Heart right ventricle (tissue), 16 donors: ENCODE results near the gene SLC25A47. TPM values are rescaled to one million over a fixed set of nuclear protein-coding genes. Genes with fewer than 3 reads are reported as not detected.

Source experiments
- ATAC-seq, 8 donors: fragments of 200-7000 bp; cut with Tn5 transposase; one replicate each; pipeline ENCODE4 v1.9.1; 2020; ENCODE audit warnings: mild to moderate bottlenecking in 8 of 8, moderate library complexity in 8 of 8, moderate number of reproducible peaks in 1 of 8
- DNase-seq, 2 donors: peaks; one replicate each; pipeline ENCODE4 v3.0.0-alpha.2; 2020
- H3K27ac ChIP-seq, 10 donors: fragments of 200-600 bp; sonication (generic) in 2 of 10; one replicate each; pipeline versions ENCODE4 v1.5.0 to v1.8.0; 2020 to 2022; ENCODE audit warnings: mild to moderate bottlenecking in 3 of 10
- H3K27me3 ChIP-seq, 7 donors: fragments of 200-600 bp; one replicate each; pipeline ENCODE4 v1.8.0; 2021 to 2022; ENCODE audit warnings: mild to moderate bottlenecking in 2 of 7
- H3K36me3 ChIP-seq, 9 donors: fragments of 200-600 bp; sonication (generic) in 1 of 9; one replicate each; pipeline versions ENCODE4 v1.5.0 to v1.8.0; 2020 to 2022; ENCODE audit warnings: mild to moderate bottlenecking in 2 of 9
- H3K4me1 ChIP-seq, 9 donors: fragments of 200-600 bp; sonication (generic) in 1 of 9; one replicate each; pipeline versions ENCODE4 v1.5.0 to v1.8.0; 2020 to 2022; ENCODE audit warnings: mild to moderate bottlenecking in 4 of 9
- H3K4me3 ChIP-seq, 10 donors: fragments of 200-600 bp; sonication (generic) in 2 of 10; one replicate each; pipeline versions ENCODE4 v1.5.0 to v1.8.0; 2020 to 2022; ENCODE audit warnings: mild to moderate bottlenecking in 7 of 10, moderate library complexity in 2 of 10
- H3K9me3 ChIP-seq, 11 donors: fragments of 200-600 bp in 10 of 11; sonication (generic) in 2 of 11; one replicate each; pipeline versions ENCODE4 v1.5.0 to v1.8.0; 2013 to 2022; ENCODE audit warnings: mild to moderate bottlenecking in 2 of 11, control low read depth in 1 of 11, moderate library complexity in 1 of 11
- CTCF ChIP-seq, 9 donors: fragments of 200-600 bp; sonication (generic) in 2 of 9; IDR thresholded peaks; one replicate each; pipeline versions ENCODE4 v1.5.0 to v1.8.0; 2021 to 2022; ENCODE audit warnings: antibody characterized with exemption in 9 of 9, mild to moderate bottlenecking in 5 of 9, moderate library complexity in 1 of 9
- WGBS, 2 donors: extraction: QIAGEN DNeasy Blood & Tissue Kit; methylation state at CpG; one replicate each; pipeline ENCODE4 v1.1.7; 2013; ENCODE audit warnings: inconsistent platforms in 1 of 2; 5-methylcytosine and 5-hydroxymethylcytosine counted together
- intact Hi-C, 10 donors: fragments of 100-400 bp; cut with DNase I; formaldehyde crosslinking; loops; one replicate each; pipeline versions ENCODE4 v1.11.1 to v1.14.2; 2022
- microRNA-seq, 2 donors: library from miRNA; unstranded; fragments of <30 nt; microRNA quantifications; one replicate each; pipeline ENCODE4 v1.2.0, GENCODE V29; 2021
- polyA plus RNA-seq, 2 donors: library from polyadenylated mRNA; stranded (reverse); fragments of 200-250 nt; gene quantifications; one replicate each; pipeline ENCODE4 v1.2.3, GENCODE V29; 2013
- total RNA-seq, 10 donors: library from RNA; stranded (reverse); fragmentation: NEBNext Ultra II Directional in 3 of 10; extraction: Animal tissue kit (Norgen Biotek cat#: 25700) in 3 of 10; gene quantifications; one replicate each; pipeline versions ENCODE4 v1.2.1 to v1.2.4, GENCODE V29; 2021 to 2023
- donor health status: Arrhythmogenic right ventricular cardiomyopathy.
- donor health status: ischemic (EF 13 %, LVEDD 7.1; RV severe dilation, severe dysfunction).
- donor health status: healthy with polysubstance abuse.
- donor health status: DM: no; HTN: yes; CAD: no.
- donor health status: DM: no; HTN: no; CAD: no.
- donor health status: ischemic (EF 25% LVEDD 6.9; RV normal size, moderate dysfunction).
- donor health status: ischemic (EF 25% LVEDD 5.7; RV mildly dilated, moderate dysfunction).
- donor health status: healthy.
- donor health status: DM: yes; HTN: yes; CAD: no.
- donor health status: Ischemic cardiomyopathy.
- donor health status: ischemic (EF 35%, LVEDD 5.7; RV mildly dilated, moderate dysfunction).
- donor health status: nonischemic (EF 11% LVEDD 7.7; RV severe dilation, severe dysfunction).
- donor health status: DM: yes; HTN: yes; CAD: no.
- donor health status: PGD.
- donor health status: ischemic (EF 29% LVEDD 5.4; RV normal size, mild dysfunction).
- donor health status: nonischemic (EF 23%, LVEDD 6.1; RV moderate dilation, normal function).

Gene SLC25A47
- total and polyA plus RNA-seq, 12 donors, result not detected

DNA sequence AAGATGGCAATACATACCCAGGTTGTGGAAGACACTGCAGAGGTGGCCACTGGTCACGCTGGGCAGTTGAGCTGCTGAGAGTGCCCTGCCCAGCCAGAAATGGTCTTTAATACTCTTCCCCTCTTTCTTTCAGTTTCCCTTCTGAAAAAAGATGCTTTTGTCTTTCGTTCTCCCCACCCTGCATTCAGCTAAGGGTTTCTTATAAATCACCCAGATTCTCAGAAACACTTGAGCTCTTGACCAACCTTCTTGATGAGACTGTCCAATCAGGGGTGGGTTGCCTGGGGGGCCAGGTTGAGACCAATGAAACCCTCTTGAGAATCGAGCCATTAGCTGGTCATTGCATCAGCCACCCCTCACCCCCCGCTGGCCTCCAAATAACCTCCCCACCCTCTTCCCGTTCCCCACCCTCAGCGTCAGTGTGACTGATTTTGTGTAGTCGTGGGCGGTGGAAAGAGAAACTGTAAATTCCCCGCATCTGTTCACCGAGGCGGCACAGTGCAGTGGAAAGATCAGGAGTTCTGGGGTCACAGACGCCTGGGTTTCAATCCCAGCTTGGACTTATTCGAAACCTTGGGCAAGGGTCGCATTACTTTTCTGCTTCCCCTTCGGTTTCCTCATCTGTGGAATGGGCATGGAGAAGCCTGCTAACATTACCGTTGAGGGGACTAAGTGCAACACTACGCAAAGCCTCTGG lies 52.3 kb downstream of the SLC25A47 start:
- Histone ChIP-seq H3K27me3 (no peaks in the 10 kb centered on the region), H3K36me3 (peaks cover 0 to 17% (median 0%) of the 10 kb centered on the region in 9 donors), H3K27ac (peak overlapping the region; percentile 56 to 99 (median 96)), H3K4me3 (peak overlapping the region; percentile 33 to 95 (median 74)), H3K9me3 (no peaks in the 10 kb centered on the region), H3K4me1 (peaks cover 6 to 59% (median 26%) of the 10 kb centered on the region in 9 donors)
- peak; percentile 69 to 89 for DNase-seq
- ATAC-seq, result peak; percentile 71 to 83 (median 74)
- intact Hi-C loops, result loop anchor here in 9 of 10 donors (5.0 to 10.0 kb wide), 9 partner anchors 68 to 1599 kb away; partner anchors contain the start of gene SLC25A29 (in 6 of the 9)
- TF ChIP-seq CTCF (IDR thresholded peaks at IDR 0.05), result no peak
- 6 to 7% methylated on average over 17 of the region's 17 CpGs for WGBS, 2 donors

DNA sequence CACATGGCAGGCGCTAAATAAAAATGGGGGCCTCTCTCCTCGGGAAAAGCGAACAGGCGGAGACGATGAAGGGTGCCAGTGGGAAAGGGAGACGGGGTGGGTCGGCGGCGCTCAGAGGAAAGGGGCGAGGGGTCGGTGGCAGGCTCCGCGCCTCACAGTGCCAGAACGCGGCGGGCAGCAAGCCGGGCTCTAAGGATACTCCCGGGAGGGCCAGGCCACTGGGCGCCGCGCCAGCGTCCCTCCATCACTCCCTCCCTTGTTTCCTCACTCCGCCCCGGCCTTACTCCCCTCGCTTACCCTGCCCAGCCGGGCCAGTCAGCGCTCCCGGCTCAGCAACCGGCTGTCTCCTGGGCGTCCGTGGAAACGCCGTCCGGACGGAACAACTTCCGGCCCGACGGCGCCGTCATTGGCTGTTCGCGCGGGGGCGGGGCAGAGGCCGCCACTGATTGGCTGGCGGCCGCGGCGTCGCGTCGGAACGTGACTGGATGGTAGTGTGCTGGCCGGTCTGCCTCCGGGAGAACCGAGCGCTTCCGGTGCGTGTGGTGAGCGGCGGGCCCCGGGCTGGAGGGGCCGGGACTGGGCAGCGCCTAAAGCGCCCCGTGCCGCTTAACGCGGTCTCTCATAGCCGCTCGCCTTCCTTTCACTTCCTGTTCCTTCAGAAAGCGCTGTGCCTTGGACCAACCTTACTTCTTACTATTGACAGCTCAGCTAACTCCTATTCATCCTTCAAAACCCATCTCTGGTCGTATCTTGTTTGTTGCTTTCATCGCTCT lies 53.0 kb downstream of the SLC25A47 start, which contains the start of gene WDR25:
Gene WDR25 (plus strand): TSS at position 523 of the 773 bp plus-strand sequence.
- Histone ChIP-seq H3K4me1 (peaks cover 6 to 54% (median 23%) of the 10 kb centered on the region in 9 donors), H3K27ac (peak within 1 kb of the TSS; percentile 61 to 99 (median 96)), H3K9me3 (no peaks in the 10 kb centered on the region), H3K4me3 (peak within 1 kb of the TSS; percentile 33 to 95 (median 74)), H3K27me3 (no peaks in the 10 kb centered on the region), H3K36me3 (peaks cover 0 to 16% (median 2%) of the 10 kb centered on the region in 9 donors)
- intact Hi-C loops, result loop anchor here in 9 of 10 donors (1.0 to 10.0 kb wide), 13 partner anchors 69 to 1599 kb away; partner anchors contain the start of gene SLC25A29 (in 7 of the 9)
- peak; percentile 94 to 95 for DNase-seq
- TF ChIP-seq CTCF (IDR thresholded peaks at IDR 0.05), result no peak
- ATAC-seq, result peak; percentile 93 to 97 (median 94)
- WGBS, 2 donors, result 0% methylated on average over 67 to 74 of the region's 74 CpGs

DNA sequence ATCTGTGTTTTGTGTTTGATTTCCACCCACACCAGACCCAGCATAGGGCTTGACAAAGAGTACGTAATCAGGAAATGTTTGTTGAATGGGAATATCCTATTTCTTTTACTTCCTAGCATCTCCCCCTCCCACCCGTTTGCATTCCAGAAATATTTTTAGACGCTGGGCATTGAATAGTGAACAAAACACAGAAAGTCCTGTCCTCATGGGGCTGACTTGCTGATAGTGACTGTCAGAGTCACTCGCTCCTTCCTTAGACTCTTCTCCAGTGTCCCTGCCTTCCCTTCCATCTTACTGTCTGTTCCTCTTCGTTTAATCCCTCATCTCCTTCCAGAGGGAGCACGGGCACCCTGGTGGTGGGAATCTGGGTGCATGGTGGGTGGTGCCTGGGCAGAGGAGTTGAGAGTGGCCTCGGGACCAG lies 53.6 kb downstream of the SLC25A47 start:
- H3K27ac ChIP-seq, result peak overlapping the region; percentile 61 to 99 (median 96)
- H3K4me1 ChIP-seq, result peaks cover 6 to 51% (median 23%) of the 10 kb centered on the region in 9 donors
- DNase-seq (no peak), ATAC-seq (no peak)
- intact Hi-C loops, result loop anchor here in 9 of 10 donors (1.0 to 10.0 kb wide), 13 partner anchors 69 to 1598 kb away; partner anchors contain the start of gene SLC25A29 (in 7 of the 9)
- peaks cover 0 to 19% (median 8%) of the 10 kb centered on the region in 9 donors for H3K36me3 ChIP-seq
- H3K4me3 ChIP-seq, result peak overlapping the region; percentile 33 to 95 (median 74)
- H3K27me3 ChIP-seq, result no peaks in the 10 kb centered on the region
- no peak for TF ChIP-seq CTCF (IDR thresholded peaks at IDR 0.05)
- 12 to 16% methylated on average over 7 of the region's 7 CpGs for WGBS, 2 donors
- no peaks in the 10 kb centered on the region for H3K9me3 ChIP-seq

Small RNA genes within 50 kb of the gene (microRNA-seq; reads per million reads assigned to microRNA genes)
- gene MIR345, result 64.4 to 157 reads per million in 2 donors
- gene MIR6764, result 0 to 0.51 reads per million in 2 donors

Other genes starting within 250 kb of the SLC25A47 start
- under 1 TPM in 4 of 10 donors, not detected in 6; 0.04 to 0.20 (median 0.10) TPM for gene DEGS2, start 163.7 kb upstream of the SLC25A47 start, total RNA-seq
- gene DEGS2, start 163.7 kb upstream of the SLC25A47 start, polyA plus RNA-seq, result under 1 TPM in 1 of 2 donors, not detected in 1; 0.10 TPM
- 10 to 100 TPM; 37.4 to 58.3 (median 48.6) TPM for gene YY1, start 84.2 kb upstream of the SLC25A47 start, total RNA-seq
- 10 to 100 TPM; 17.6 to 18.4 TPM for gene YY1, start 84.2 kb upstream of the SLC25A47 start, polyA plus RNA-seq
- 10 to 100 TPM; 11.0 to 25.3 (median 21.7) TPM for gene SLC25A29, start 16.9 kb upstream of the SLC25A47 start, total RNA-seq
- 10 to 100 TPM; 36.7 to 70.7 TPM for gene SLC25A29, start 16.9 kb upstream of the SLC25A47 start, polyA plus RNA-seq
- gene WDR25, start 53.1 kb downstream of the SLC25A47 start, total RNA-seq, result 1 to 10 TPM; 4.5 to 8.4 (median 5.7) TPM
- gene WDR25, start 53.1 kb downstream of the SLC25A47 start, polyA plus RNA-seq, result 1 to 10 TPM; 2.9 to 7.4 TPM